Ovary (tissue), 3 donors: ENCODE results near the gene GOLGA8R.
"Not testable (repeated sequence)": the region's sequence is repeated elsewhere in the genome, so short reads cannot be mapped to it uniquely, and the experiment has no call there.

Experiments
- POLR2A ChIP-seq: fragments of 450-650 bp; IDR thresholded peaks from one replicate; pipeline ENCODE4 v1.6.1; 2017; ENCODE audit warnings: antibody characterized with exemption, mild to moderate bottlenecking, moderate library complexity
- TF ChIP-seq, protein P1 (sequence below), 3 donors: fragments of 450-650 bp in 2 of 3; fragments of 200-600 bp in 1 of 3; IDR thresholded peaks; one replicate each; pipeline versions ENCODE4 v1.5.1 to v1.8.0; 2016 to 2022; ENCODE audit warnings: antibody characterized with exemption in 3 of 3, mild to moderate bottlenecking in 1 of 3
- donor health status: DM: no; HTN: no; CAD: no.

DNA sequence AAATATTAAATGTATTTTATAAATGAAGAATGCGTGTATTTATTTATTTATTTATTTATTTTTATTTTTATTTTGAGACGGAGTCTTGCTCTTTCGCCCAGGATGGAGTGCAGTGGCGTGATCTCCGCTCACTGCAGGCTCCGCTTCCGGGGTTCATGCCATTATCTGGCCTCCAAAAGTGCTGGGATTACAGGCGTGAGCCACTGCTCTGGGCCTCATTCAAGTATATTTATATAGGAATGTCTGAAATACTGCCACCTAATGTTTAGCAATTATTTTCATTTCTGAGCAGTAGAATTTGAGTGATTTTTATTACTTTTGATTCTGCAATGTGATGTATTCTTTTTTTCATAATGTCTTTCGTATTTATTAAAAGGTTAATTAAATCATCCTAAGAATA lies 48.1 kb upstream of the GOLGA8R start:
- TF ChIP-seq, protein P1, sequence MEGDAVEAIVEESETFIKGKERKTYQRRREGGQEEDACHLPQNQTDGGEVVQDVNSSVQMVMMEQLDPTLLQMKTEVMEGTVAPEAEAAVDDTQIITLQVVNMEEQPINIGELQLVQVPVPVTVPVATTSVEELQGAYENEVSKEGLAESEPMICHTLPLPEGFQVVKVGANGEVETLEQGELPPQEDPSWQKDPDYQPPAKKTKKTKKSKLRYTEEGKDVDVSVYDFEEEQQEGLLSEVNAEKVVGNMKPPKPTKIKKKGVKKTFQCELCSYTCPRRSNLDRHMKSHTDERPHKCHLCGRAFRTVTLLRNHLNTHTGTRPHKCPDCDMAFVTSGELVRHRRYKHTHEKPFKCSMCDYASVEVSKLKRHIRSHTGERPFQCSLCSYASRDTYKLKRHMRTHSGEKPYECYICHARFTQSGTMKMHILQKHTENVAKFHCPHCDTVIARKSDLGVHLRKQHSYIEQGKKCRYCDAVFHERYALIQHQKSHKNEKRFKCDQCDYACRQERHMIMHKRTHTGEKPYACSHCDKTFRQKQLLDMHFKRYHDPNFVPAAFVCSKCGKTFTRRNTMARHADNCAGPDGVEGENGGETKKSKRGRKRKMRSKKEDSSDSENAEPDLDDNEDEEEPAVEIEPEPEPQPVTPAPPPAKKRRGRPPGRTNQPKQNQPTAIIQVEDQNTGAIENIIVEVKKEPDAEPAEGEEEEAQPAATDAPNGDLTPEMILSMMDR (IDR thresholded peaks at IDR 0.05): not testable (repeated sequence)
- TF ChIP-seq POLR2A: not testable (repeated sequence)
